ENCODE data around the gene AMOTL2.

AMOTL2 gene

DNA sequence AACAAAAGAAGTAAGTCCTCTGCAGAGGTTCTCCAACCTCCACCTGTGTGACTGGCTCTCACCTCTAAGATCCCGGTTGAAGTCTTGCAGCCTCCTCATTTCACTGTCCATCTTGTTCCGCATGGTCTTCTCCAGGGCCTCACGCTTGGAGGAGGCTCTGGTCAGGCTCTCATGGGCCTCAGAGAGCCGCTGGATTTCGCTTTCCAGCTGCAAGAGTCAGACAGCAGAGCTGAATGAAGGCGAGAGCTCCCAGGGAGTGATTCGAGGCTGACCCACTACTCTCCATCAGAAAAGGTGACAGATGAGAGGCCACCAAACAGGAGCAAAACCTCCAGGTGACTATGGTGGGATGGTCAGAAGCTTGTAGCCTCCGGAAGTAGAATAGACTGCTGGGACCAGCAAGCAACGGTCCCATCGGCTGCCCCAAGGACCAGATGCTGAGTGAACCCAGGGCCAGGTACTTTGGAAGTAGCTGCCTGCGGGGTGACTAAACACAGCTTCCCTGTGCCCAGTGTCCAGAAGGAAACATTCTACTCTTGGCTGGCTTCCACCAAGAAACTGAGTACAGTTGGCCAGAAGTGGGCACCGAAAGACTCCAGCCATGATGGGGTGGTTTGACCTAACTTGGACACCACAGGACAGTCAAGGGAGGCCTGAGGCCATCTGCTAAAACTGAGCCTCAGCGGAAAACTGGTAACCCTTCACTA is 7.9 kb downstream of the AMOTL2 start:
- no peak for DNase-seq (ENCODE audit: low spot score)

DNA sequence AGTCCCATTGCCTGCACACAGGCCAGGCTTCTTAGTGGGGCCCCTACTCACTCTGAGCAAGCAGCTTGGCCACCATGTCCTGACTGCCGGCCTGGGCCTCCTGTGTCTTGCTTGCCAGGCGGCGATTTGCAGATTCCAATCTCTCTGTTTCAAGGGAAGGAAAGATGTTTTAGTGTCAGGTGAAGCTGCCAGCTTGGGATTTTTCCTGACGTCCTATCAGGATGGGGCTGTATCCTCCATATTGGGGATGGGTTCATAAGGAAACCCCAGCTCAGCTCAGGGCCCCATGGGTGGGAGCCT is 8.5 kb downstream of the AMOTL2 start:
- DNase-seq (ENCODE audit: low spot score): peak; percentile 12

GRCh38 chr3:134364936-134365765 is 9.1 kb downstream of the AMOTL2 start:
- peak; percentile 20 for DNase-seq (ENCODE audit: low spot score)

GRCh38 chr3:134364061-134364935 is 9.9 kb downstream of the AMOTL2 start:
- DNase-seq (ENCODE audit: low spot score): peak; percentile 98

GRCh38 chr3:134363381-134363755 is 10.9 kb downstream of the AMOTL2 start:
- DNase-seq (ENCODE audit: low spot score): peak; percentile 20

DNA sequence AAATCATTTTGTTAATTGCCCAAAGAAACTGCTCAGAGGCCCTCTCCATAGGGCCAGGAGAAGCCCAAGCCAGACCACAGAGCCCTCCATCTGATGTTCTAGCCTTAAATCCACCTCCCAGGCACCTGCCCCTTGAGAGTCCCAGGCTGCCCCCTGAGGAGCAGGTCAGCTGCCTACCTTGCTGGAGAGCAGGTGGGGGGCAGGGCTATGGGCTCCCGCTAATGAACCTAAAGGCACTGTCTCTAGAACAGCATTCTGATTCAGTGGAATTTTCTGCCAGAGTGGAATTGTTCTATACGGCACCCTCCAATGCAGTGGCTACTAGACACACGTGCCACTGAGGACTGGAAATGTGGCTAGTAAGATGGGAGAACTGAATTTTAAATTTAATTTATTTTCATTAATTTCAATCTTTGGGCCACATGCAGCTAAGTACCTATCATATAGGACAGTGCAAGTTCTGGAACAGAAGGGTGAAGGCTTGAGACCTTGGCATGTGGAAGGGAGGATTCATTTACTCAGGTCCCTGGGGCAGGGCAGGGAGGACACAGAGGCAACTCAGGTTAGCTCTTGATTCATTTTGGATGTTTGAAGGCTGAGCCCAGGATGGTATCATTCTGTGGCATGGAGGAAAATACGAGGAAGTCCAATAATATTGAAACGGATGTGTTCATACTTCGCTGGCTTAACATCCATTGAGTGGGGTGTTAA is 11.4 kb downstream of the AMOTL2 start:
- no peak for DNase-seq (ENCODE audit: low spot score)

GRCh38 chr3:134362221-134362620 is 12.0 kb downstream of the AMOTL2 start:
- DNase-seq (ENCODE audit: low spot score): no peak

DNA sequence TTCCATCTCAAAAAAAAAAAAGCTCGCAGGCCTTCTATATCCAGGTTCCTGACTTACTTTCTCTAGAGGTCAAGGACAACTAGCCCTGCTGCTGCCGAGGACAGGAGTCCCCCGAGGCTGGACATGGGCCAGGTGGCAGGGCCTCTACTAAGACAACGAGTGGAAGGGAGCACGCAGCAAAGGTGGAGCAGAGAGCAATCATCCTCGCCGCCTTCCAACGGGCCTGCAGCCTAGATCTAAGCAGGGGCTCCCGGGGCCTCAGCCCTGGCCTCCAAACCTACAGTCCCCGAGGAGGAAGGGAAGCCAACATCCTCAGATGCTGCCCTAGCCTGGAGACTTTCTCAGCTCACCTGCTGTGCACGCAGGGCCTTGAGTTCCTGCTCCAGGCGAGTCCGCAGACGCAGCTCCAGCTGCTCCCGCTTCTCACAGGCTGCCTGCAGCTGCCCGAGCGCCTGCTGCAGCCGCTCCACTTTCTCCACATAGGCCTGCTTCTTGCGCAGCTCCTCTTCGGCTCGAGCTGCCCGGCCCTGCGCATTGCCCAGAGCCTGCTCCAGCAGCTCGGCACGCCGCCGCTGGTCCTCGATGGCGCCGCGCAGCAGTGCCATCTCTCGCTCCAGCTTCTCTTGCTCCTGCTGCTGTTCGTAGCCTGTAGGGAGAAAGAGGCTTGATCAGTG is 12.9 kb downstream of the AMOTL2 start:
- DNase-seq (ENCODE audit: low spot score): no peak

DNA sequence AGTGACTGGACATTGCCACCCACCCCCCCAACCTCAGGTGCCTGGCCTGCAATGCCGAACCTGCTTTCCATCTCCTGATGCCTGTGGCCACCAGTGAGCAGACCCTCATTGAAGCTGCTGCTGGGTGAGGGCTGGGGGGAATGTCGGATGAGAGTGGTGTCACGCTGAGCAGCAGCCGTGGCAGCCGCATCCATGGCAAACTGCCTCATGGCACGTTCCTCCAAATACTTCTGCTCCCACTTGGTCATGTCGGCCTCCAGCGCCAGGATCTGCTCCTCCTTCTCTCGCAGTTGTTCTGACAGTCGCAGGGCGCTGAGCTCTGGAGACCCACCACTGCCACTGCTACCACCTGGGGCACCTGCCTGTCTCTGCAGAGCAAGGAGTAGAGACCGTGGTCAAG is 14.2 kb downstream of the AMOTL2 start:
- no peak for DNase-seq (ENCODE audit: low spot score)

GRCh38 chr3:134359121-134360010 is 14.9 kb downstream of the AMOTL2 start:
- DNase-seq (ENCODE audit: low spot score): no peak

GRCh38 chr3:134357914-134358811 is 16.1 kb downstream of the AMOTL2 start:
- peak; percentile 78 for DNase-seq (ENCODE audit: low spot score)

- DNase-seq (ENCODE audit: low spot score): no peak
These were observed 16.9 kb downstream of the AMOTL2 start for GRCh38 chr3:134357261-134357913.

DNA sequence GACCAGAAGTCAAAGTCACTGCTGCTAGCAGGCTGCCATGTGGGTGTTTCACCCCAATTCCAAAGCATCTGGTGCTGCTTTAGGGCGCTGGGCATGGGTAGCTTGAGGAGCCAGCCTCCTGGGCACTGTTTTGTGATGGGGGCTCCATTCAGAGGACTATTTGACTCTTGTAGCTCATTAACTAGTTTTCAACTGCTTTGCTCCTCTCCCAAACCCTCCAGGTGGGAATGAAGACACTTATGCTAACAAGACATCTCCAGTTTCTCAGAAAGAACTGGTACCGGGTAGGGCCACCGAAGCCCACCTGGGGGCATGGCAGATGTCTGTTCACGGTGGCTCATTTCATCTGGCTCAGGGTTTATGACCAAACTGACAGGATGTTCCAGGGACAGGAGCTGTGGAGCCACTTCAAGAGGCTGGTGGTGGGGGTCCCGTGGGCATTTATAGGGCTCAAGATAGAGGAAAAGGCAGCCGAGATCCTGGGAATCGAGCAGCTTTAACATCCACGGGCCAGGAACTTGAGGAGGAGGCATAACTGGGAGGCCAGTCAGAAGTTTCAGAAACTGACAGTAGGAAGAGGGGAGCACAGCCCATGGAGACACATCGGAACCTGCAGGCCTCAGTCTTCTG is 17.7 kb downstream of the AMOTL2 start:
- no peak for DNase-seq (ENCODE audit: low spot score)

- DNase-seq (ENCODE audit: low spot score): no peak
These were observed 18.8 kb downstream of the AMOTL2 start for GRCh38 chr3:134355416-134355815.

- DNase-seq (ENCODE audit: low spot score): no peak
These were observed 19.5 kb downstream of the AMOTL2 start for GRCh38 chr3:134354612-134355251.

- no peak for DNase-seq (ENCODE audit: low spot score)
These were observed 20.2 kb downstream of the AMOTL2 start for GRCh38 chr3:134353831-134354611.

All from HuH-7.5 (cell line).